Gastrocnemius medialis (tissue), 4 donors: ENCODE results near the gene RFC5. TPM values are rescaled to one million over a fixed set of nuclear protein-coding genes. Genes with fewer than 3 reads are reported as not detected.

Experiments used
- ATAC-seq, 2 donors: fragments of 150-250 bp; one replicate each; pipeline ENCODE4 v1.9.1; 2016
- DNase-seq, 2 donors: peaks; one replicate each; pipeline ENCODE4 v3.0.0-alpha.2; 2019
- H3K27ac ChIP-seq, 4 donors: fragments of 200-600 bp; sonication (generic); 1 replicate in 1 of 4; 2 replicates in 3 of 4; pipeline ENCODE4 v1.5.1; 2016 to 2018; ENCODE audit warnings: mild to moderate bottlenecking in 2 of 4, moderate library complexity in 1 of 4
- H3K27me3 ChIP-seq, 3 donors: fragments of 200-600 bp; sonication (generic) in 2 of 3; 1 replicate in 1 of 3; 2 replicates in 2 of 3; pipeline versions ENCODE4 v1.5.1 to v1.6.0; 2016 to 2019; ENCODE audit warnings: mild to moderate bottlenecking in 1 of 3, moderate library complexity in 1 of 3
- H3K36me3 ChIP-seq, 2 donors: fragments of 200-600 bp; sonication (generic) in 1 of 2; one replicate each; pipeline ENCODE4 v1.5.1; 2017 to 2018
- H3K4me1 ChIP-seq, 2 donors: fragments of 200-600 bp; sonication (generic) in 1 of 2; one replicate each; pipeline ENCODE4 v1.5.1; 2016 to 2017; ENCODE audit warnings: mild to moderate bottlenecking in 2 of 2
- H3K4me3 ChIP-seq, 4 donors: fragments of 200-600 bp; sonication (generic) in 3 of 4; 1 replicate in 1 of 4; 2 replicates in 3 of 4; pipeline ENCODE4 v1.5.1; 2016 to 2019; ENCODE audit warnings: mild to moderate bottlenecking in 2 of 4
- H3K9me3 ChIP-seq, 3 donors: fragments of 200-600 bp; sonication (generic) in 2 of 3; 1 replicate in 1 of 3; 2 replicates in 2 of 3; pipeline ENCODE4 v1.5.1; 2016 to 2019
- POLR2A ChIP-seq, 2 donors: fragments of 450-650 bp; IDR thresholded peaks; one replicate each; pipeline ENCODE4 v1.6.1; 2017; ENCODE audit warnings: antibody characterized with exemption in 2 of 2, mild to moderate bottlenecking in 2 of 2, moderate library complexity in 2 of 2
- in situ Hi-C, 4 donors: fragments of 200-750 bp; cut with MboI; loops; one replicate each; pipeline versions ENCODE4 v1.15.0 to v1.8.0; 2017; ENCODE audit warnings: low sequenced_read_pairs in 4 of 4
- intact Hi-C: fragments of 100-400 bp; cut with DNase I; formaldehyde crosslinking; loops from one replicate; pipeline ENCODE4 v1.15.1; 2023; ENCODE audit warnings: low total_unique reads
- total RNA-seq, 4 donors: library from RNA; depleted of rRNA; stranded (reverse); fragments of >200 nt; gene quantifications; one replicate each; pipeline versions ENCODE4 v1.1.0 to v1.2.3, GENCODE V29; 2016
- TF ChIP-seq, protein P1 (sequence below), 5 experiments: fragments of 450-650 bp in 3 of 5; fragments of 200-600 bp in 2 of 5; sonication (generic) in 2 of 5; IDR thresholded peaks in 4 of 5; conservative IDR thresholded peaks in 1 of 5; 1 replicate in 4 of 5; 2 replicates in 1 of 5; pipeline ENCODE4 v1.5.1; 2016 to 2019; ENCODE audit warnings: antibody characterized with exemption in 5 of 5, mild to moderate bottlenecking in 3 of 5, moderate library complexity in 3 of 5

The RFC5 gene
- total RNA-seq, 4 donors from 2014 or later: 3.5 to 9.9 (median 5.4) TPM

DNA sequence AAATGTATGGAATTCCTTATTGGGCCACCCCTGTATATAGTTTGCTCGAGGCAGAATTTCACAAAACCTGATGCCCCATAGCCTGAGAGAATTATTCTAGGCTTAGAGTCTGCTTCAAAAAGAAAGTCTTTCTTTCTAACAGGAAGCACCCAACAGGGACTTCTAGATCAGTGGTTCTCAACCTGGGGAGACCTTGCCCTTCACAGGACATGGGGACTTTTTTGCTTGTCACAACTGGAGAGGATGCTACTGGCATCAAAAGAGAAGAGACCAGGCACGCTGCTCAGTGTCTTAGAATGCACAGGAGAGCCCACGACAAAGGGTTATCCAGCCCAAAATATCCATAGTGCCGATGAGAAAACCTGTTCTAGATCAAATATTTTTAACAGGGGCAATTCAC lies 25.6 kb downstream of the RFC5 start:
- ATAC-seq (no peak), DNase-seq (no peak)
- Histone ChIP-seq H3K4me3 (no peak overlapping the region), H3K9me3 (no peaks in the 10 kb centered on the region), H3K4me1 (no peaks in the 10 kb centered on the region), H3K27ac (no peak overlapping the region), H3K27me3 (no peaks in the 10 kb centered on the region), H3K36me3 (peaks cover 0 to 57% of the 10 kb centered on the region in 2 donors)
- intact Hi-C loops (no loop called here), in situ Hi-C loops (no loop called here)
- no peak for TF ChIP-seq POLR2A (IDR thresholded peaks at IDR 0.05)
- TF ChIP-seq, protein P1, sequence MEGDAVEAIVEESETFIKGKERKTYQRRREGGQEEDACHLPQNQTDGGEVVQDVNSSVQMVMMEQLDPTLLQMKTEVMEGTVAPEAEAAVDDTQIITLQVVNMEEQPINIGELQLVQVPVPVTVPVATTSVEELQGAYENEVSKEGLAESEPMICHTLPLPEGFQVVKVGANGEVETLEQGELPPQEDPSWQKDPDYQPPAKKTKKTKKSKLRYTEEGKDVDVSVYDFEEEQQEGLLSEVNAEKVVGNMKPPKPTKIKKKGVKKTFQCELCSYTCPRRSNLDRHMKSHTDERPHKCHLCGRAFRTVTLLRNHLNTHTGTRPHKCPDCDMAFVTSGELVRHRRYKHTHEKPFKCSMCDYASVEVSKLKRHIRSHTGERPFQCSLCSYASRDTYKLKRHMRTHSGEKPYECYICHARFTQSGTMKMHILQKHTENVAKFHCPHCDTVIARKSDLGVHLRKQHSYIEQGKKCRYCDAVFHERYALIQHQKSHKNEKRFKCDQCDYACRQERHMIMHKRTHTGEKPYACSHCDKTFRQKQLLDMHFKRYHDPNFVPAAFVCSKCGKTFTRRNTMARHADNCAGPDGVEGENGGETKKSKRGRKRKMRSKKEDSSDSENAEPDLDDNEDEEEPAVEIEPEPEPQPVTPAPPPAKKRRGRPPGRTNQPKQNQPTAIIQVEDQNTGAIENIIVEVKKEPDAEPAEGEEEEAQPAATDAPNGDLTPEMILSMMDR (IDR thresholded peaks at IDR 0.05 in 4 of 5, conservative IDR thresholded peaks at IDR 0.05 in 1 of 5): no peak

DNA sequence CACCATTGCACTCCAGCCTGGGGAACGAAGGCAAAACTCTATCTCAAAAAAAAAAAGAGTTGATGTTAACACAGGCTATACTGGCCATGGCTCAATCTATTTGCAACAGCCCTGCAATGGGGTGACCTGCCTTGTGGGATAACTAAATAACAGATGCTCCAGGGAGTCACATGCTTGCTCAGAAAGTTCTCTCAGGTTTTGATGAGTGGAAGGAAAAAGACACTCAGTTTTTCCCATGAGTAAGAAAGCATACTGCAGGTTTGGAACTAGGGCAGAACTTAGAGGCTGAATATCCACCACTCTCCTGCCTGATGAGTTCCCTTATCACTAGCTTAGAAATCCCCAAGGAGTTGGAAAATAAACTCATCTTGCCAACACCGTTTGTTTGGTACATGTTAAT lies 27.6 kb downstream of the RFC5 start:
- no peak for ATAC-seq
- TF ChIP-seq POLR2A (IDR thresholded peaks at IDR 0.05): no peak
- TF ChIP-seq, protein P1 (IDR thresholded peaks at IDR 0.05 in 4 of 5, conservative IDR thresholded peaks at IDR 0.05 in 1 of 5): no peak
- intact Hi-C loops: no loop called here
- no peaks in the 10 kb centered on the region for H3K4me1 ChIP-seq
- DNase-seq: no peak
- H3K36me3 ChIP-seq: peaks cover 0 to 54% of the 10 kb centered on the region in 2 donors
- no peaks in the 10 kb centered on the region for H3K27me3 ChIP-seq
- H3K9me3 ChIP-seq: no peaks in the 10 kb centered on the region
- H3K4me3 ChIP-seq: no peak overlapping the region
- H3K27ac ChIP-seq: no peak overlapping the region
- in situ Hi-C loops: no loop called here

DNA sequence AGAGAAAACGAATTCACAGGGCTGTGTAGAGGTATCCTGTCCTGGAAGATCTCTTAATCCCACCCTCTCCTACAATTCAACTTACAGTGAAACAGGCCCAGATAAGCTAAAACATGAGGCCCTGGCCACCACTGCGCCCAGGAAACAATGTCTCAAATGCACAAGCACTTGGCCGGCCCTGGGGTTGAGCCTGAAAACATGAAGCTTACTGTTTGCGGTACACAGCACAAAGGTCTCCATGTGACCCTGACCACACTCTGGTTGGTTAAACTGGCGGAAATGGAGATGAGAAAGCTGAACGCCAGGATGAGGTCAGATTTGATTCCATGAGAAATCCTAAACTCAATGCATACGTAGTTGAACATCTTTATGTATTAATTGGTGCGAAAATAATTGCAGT lies 28.1 kb downstream of the RFC5 start:
- Histone ChIP-seq H3K4me1 (no peaks in the 10 kb centered on the region), H3K27me3 (no peaks in the 10 kb centered on the region), H3K9me3 (no peaks in the 10 kb centered on the region), H3K4me3 (no peak overlapping the region), H3K27ac (no peak overlapping the region), H3K36me3 (peaks cover 0 to 50% of the 10 kb centered on the region in 2 donors)
- TF ChIP-seq POLR2A (IDR thresholded peaks at IDR 0.05): no peak
- TF ChIP-seq, protein P1 (IDR thresholded peaks at IDR 0.05 in 4 of 5, conservative IDR thresholded peaks at IDR 0.05 in 1 of 5): no peak
- ATAC-seq (no peak), DNase-seq (no peak)
- intact Hi-C loops (no loop called here), in situ Hi-C loops (no loop called here)

DNA sequence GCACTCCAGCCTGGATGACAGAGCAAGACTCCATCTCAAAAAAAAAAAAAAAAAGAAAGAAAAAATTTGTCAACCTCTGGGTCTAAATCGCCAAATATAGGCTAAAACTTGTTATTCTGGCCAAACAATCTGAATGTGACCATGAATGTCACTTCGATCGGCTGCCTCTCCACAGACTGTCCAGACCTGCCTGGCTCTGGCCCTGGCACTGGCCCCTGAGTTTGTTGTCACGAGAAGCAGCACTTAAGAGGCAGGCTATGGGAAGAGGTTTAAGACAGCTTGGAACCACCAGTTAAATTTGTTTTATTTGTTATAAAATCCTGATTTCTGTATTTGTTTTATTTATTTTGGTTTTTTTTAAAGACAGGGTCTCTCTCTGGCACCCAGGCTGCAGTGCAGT lies 29.9 kb downstream of the RFC5 start:
- intact Hi-C loops: no loop called here
- no peak overlapping the region for H3K27ac ChIP-seq
- DNase-seq: no peak

More for the DNA sequence above, 29.9 kb downstream of the RFC5 start:
- TF ChIP-seq POLR2A (IDR thresholded peaks at IDR 0.05): no peak
- TF ChIP-seq, protein P1 (IDR thresholded peaks at IDR 0.05 in 4 of 5, conservative IDR thresholded peaks at IDR 0.05 in 1 of 5): no peak
- in situ Hi-C loops: no loop called here
- no peak overlapping the region for H3K4me3 ChIP-seq
- H3K9me3 ChIP-seq: no peaks in the 10 kb centered on the region
- peaks cover 0 to 2% of the 10 kb centered on the region in 2 donors for H3K4me1 ChIP-seq
- H3K27me3 ChIP-seq: no peaks in the 10 kb centered on the region
- H3K36me3 ChIP-seq: peaks cover 0 to 51% of the 10 kb centered on the region in 2 donors
- no peak for ATAC-seq
